Measurements from ENCODE around the gene CTRL.

GRCh38 chr16:67914758-67915495 is 16.7 kb downstream of the CTRL start:
- TF ChIP-seq CTCF (IDR thresholded peaks at IDR 0.05), result no peak
- no peak for TF ChIP-seq POLR2A (IDR thresholded peaks at IDR 0.05)

All from testis (tissue), 2 donors.